ENCODE data around the gene MEPCE. TPM values are rescaled to one million over a fixed set of nuclear protein-coding genes. Genes with fewer than 3 reads are reported as not detected.
A peak's percentile ranks its signal among the peaks of the same experiment; 100 is the strongest.
"Not testable (repeated sequence)": the region's sequence is repeated elsewhere in the genome, so short reads cannot be mapped to it uniquely, and the experiment has no call there.

The MEPCE gene
- total RNA-seq, 2 experiments from 2014 or later, result 36.7 to 40.1 TPM

DNA sequence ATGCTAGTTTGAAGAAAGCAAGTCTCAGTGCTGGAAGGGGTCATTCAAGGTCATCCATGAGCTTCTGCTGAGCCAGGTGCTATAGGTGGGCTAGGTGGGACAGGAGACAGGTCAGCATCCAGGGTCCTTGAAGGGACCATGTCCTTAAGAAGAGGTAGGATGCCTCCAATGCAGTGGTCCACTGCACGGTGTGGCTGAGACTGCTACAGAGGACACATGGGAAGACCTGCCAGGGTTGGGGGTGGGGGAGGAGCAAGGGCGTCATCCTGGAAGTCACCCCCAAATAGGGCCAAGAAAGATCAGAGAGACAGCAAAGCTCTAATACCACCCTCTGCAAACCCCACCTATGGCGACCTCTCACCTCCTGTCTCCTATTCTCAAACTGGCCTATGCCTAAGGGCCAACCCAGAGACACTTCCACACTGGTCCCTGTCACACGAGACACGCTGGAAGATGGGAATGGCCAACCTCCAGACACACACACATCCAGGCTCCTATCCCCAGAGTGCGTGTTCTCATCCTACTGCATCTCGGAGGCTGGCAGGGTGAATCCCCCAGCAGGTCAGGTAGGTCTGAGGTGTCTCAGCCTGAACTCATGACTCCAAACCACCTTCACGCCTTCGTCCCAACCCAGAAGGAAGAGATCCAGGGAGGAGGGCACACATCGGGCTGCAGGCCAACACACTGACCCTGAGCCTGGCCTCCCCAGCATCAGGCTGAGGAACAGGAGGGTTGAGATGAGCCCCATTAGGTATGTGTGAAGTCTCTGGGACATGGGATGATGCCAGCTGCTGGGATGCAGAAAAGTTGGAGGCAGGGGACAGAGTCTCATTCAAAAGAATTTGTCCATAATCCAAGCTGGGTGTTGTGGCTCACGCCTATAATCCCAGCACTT is 12.3 kb downstream of the MEPCE start:
- Mint-ChIP-seq H3K27ac (no peak overlapping the region), H3K36me3 (ENCODE audit: low read depth) (no peaks in the 10 kb centered on the region), H3K4me3 (no peak overlapping the region), H3K4me1 (peaks cover 30% of the 10 kb centered on the region), H3K27me3 (no peaks in the 10 kb centered on the region), H3K9me3 (no peaks in the 10 kb centered on the region)
- no peak for DNase-seq
- CTCF ChIA-PET, result no interaction called here
- POLR2A ChIA-PET, result interaction anchor here (0.7 kb wide), 1 partner anchor 213 kb away, joined by 3 read pairs; no protein-coding TSS in a partner anchor

DNA sequence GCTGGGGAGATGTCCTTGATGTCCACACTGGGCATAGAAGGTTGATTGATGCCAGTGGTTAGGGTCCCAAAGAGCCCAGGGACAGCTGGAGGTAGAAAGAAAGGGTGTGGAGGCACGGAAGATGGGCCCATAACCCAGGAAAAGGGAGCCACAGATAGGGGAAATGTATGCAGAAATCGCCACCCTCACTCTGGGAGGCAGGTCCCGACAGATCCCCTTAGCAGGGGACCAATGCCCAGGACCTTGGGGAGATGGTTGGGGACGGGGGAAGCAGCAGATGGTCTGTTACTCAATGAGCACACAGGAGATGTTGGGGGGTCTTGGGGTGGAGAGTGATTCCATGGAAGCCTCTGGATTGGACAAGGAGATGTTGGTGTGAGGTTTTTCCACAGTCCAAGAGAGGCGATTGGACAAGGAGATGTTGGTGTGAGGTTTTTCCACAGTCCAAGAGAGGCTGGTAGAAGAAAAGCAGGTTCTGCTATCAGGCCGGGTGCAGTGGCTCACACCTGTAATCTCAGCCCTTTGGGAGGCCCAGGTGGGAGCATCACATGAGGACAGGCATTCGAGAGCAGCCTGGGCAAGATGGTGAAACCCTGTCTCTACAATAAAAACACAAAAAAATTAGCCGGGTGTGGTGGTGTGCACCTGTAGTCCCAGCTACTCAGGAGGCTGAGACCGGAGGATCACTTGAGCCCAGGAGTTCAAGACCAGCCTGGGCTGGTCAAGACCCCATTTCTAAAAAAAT is 13.6 kb downstream of the MEPCE start:
- peaks cover 29% of the 10 kb centered on the region for H3K4me1 Mint-ChIP-seq
- H3K4me3 Mint-ChIP-seq, result no peak overlapping the region
- ChIA-PET CTCF (no interaction called here), POLR2A (interaction anchor here (1.2 to 4.7 kb wide), 2 partner anchors 12 to 14 kb away, joined by 3 to 43 read pairs; partner anchors contain the start of genes MEPCE and ZCWPW1)
- DNase-seq, result no peak
- no peaks in the 10 kb centered on the region for H3K27me3 Mint-ChIP-seq
- H3K9me3 Mint-ChIP-seq, result no peaks in the 10 kb centered on the region
- peak overlapping the region; percentile 33 for H3K27ac Mint-ChIP-seq
- no peaks in the 10 kb centered on the region for H3K36me3 Mint-ChIP-seq (ENCODE audit: low read depth)

- POLR2A ChIA-PET, result interaction anchor here (0.8 to 4.7 kb wide), 4 partner anchors 9 to 287 kb away, joined by 3 to 43 read pairs (median 14); partner anchors contain the start of genes MEPCE, PPP1R35 and ZCWPW1
- H3K4me1 Mint-ChIP-seq, result peaks cover 29% of the 10 kb centered on the region
- no peak for DNase-seq
- no peak overlapping the region for H3K4me3 Mint-ChIP-seq
- H3K9me3 Mint-ChIP-seq, result no peaks in the 10 kb centered on the region
- H3K27me3 Mint-ChIP-seq, result no peaks in the 10 kb centered on the region
- no peaks in the 10 kb centered on the region for H3K36me3 Mint-ChIP-seq (ENCODE audit: low read depth)
- peak overlapping the region; percentile 73 for H3K27ac Mint-ChIP-seq
- CTCF ChIA-PET, result interaction anchor here (0.6 to 1.9 kb wide), 8 partner anchors 8 to 318 kb away, joined by 3 to 7 read pairs (median 4); partner anchors contain the start of genes MBLAC1 and PPP1R35
Measured at GRCh38 chr7:100444311-100445278, 15.0 kb downstream of the MEPCE start.

- H3K4me1 Mint-ChIP-seq, result peaks cover 35% of the 10 kb centered on the region
- DNase-seq, result no peak
- no peaks in the 10 kb centered on the region for H3K36me3 Mint-ChIP-seq (ENCODE audit: low read depth)
- CTCF ChIA-PET, result interaction anchor here (0.7 to 1.9 kb wide), 3 partner anchors 9 to 260 kb away, joined by 3 to 7 read pairs (median 3); partner anchors contain the start of gene POP7
- POLR2A ChIA-PET, result interaction anchor here (4.7 kb wide), 1 partner anchor 17 kb away, joined by 43 read pairs; the partner anchor contains the start of genes MEPCE and ZCWPW1
- H3K9me3 Mint-ChIP-seq, result no peaks in the 10 kb centered on the region
- no peak overlapping the region for H3K4me3 Mint-ChIP-seq
- no peaks in the 10 kb centered on the region for H3K27me3 Mint-ChIP-seq
- no peak overlapping the region for H3K27ac Mint-ChIP-seq
Measured at GRCh38 chr7:100446040-100446439, 16.4 kb downstream of the MEPCE start.

GRCh38 chr7:100447363-100447762 is 17.7 kb downstream of the MEPCE start:
- H3K9me3 Mint-ChIP-seq; H3K36me3 Mint-ChIP-seq (ENCODE audit: low read depth); DNase-seq; H3K27me3 Mint-ChIP-seq; H3K27ac Mint-ChIP-seq; H3K4me3 Mint-ChIP-seq: not testable (repeated sequence)
- H3K4me1 Mint-ChIP-seq, result peaks cover 35% of the 10 kb centered on the region
- ChIA-PET POLR2A (interaction anchor here (1.9 kb wide), 1 partner anchor 13 kb away, joined by 5 read pairs; no protein-coding TSS in a partner anchor), CTCF (interaction anchor here (0.7 to 1.5 kb wide), 2 partner anchors 8 to 35 kb away, joined by 3 read pairs; no protein-coding TSS in a partner anchor)

DNA sequence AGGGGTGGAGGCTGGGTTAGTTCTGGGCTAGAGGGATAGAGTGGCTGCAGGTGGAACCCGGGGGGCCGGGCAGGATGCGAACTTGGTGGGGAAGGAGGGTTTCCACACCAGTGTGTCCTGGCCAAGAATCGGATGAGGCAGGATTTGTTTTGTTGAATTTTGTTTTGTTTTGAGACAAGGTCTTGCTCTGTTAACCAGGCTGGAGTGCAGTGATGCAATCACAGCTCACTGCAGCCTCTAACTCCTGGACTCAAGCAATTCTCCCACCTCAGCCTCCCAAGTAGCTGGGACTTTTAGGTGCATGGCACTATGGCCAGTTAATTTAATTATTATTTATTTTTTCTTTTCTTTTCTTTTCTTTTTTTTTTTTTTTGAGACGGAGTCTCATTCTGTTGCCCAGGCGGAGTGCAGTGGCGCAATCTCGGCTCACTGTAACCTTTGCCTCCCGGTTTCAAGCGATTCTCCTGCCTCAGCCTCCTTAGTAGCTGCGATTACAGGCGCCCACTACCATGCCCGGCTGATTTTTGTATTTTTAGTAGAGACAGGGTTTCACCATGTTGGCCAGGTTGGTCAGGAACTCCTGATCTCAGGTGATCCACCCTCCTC is 19.7 kb downstream of the MEPCE start:
- Mint-ChIP-seq H3K27me3 (no peaks in the 10 kb centered on the region), H3K4me3 (no peak overlapping the region)

DNA sequence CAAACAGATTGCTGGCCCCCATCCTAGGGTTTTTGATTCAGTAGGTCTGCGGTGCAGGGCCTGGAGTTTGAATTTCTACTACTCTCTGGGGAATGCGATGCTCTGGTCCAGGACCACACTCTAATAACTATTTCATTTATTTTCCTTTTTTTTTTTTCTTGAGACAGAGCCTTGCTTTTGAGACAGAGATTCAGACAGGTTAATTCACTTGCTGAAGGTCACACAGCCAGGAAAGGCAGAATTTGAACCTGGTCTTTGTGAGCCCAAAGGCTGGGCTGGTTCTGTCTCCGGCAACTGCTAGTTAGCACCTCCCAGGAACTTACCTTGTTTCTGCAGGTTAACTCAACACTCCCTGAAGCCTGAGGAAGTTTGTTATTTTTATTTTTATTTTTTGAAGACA is 22.9 kb downstream of the MEPCE start:
- Mint-ChIP-seq H3K4me1 (peaks cover 16% of the 10 kb centered on the region), H3K36me3 (ENCODE audit: low read depth) (peaks cover 2% of the 10 kb centered on the region), H3K27ac (no peak overlapping the region), H3K27me3 (no peaks in the 10 kb centered on the region), H3K9me3 (no peaks in the 10 kb centered on the region), H3K4me3 (no peak overlapping the region)
- ChIA-PET POLR2A (interaction anchor here (0.8 to 1.3 kb wide), 2 partner anchors 8 to 15 kb away, joined by 3 to 5 read pairs; partner anchors contain the start of gene PPP1R35), CTCF (interaction anchor here (0.6 to 1.7 kb wide), 3 partner anchors 23 to 300 kb away, joined by 3 to 5 read pairs (median 4); no protein-coding TSS in a partner anchor)
- no peak for DNase-seq

More for the DNA sequence above, 19.7 kb downstream of the MEPCE start:
- ChIA-PET CTCF (interaction anchor here (0.7 to 2.0 kb wide), 6 partner anchors 10 to 1572 kb away, joined by 3 to 13 read pairs (median 6); partner anchors contain the start of gene TSC22D4), POLR2A (interaction anchor here (1.2 to 2.2 kb wide), 3 partner anchors 13 to 21 kb away, joined by 4 to 9 read pairs (median 7); partner anchors contain the start of genes PPP1R35 and ZCWPW1)
- Mint-ChIP-seq H3K27ac (no peak overlapping the region), H3K36me3 (ENCODE audit: low read depth) (no peaks in the 10 kb centered on the region), H3K9me3 (no peaks in the 10 kb centered on the region), H3K4me1 (peaks cover 25% of the 10 kb centered on the region)
- DNase-seq, result no peak

DNA sequence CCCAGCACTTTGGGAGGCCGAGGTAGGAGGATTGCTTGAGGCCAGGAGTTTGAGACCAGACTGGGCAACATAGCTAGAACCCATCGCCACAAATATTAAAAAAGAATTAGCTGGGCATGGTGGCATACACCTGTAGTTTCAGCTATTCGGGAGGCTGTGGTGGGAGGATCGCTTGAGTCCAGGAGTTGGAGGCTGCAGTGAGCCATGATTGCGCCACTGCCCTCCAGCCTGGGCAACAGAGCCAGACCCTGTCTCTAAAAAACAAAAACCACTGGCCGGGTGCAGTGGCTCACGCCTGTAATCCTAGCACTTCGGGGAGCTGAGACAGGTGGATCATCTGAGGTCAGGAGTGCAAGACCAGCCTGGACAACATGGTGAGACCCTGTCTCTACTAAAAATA is 24.2 kb downstream of the MEPCE start:
- not testable (repeated sequence) for H3K9me3 Mint-ChIP-seq; H3K27me3 Mint-ChIP-seq; H3K36me3 Mint-ChIP-seq (ENCODE audit: low read depth); H3K27ac Mint-ChIP-seq; DNase-seq; H3K4me3 Mint-ChIP-seq
- peaks cover 18% of the 10 kb centered on the region for H3K4me1 Mint-ChIP-seq
- ChIA-PET CTCF (interaction anchor here (0.6 to 0.9 kb wide), 3 partner anchors 9 to 111 kb away, joined by 3 to 4 read pairs (median 4); partner anchors contain the start of gene PPP1R35), POLR2A (interaction anchor here (1.3 to 2.1 kb wide), 3 partner anchors 9 to 25 kb away, joined by 4 to 7 read pairs (median 5); partner anchors contain the start of genes MEPCE, PPP1R35 and ZCWPW1)

DNA sequence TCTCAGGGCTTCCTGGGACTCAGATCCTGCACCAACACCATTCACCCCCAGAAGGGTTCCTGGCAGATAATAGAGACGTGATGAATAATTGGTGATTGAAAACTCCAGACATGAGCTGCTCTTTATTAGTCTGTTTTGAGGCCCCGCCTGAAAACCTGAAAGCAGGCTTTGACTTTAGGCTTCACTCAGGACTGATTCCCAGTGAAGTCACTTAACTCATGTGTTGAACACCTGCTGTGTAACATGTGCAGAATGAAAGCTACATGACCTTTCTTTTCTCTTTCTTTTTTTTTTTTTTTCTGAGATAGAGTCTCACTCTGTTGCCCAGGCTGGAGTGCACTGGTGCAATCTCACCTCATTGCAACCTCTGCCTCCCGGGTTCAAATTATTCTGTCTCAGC is 25.6 kb downstream of the MEPCE start:
- no peak overlapping the region for H3K27ac Mint-ChIP-seq
- H3K36me3 Mint-ChIP-seq (ENCODE audit: low read depth), result peaks cover 12% of the 10 kb centered on the region
- POLR2A ChIA-PET, result interaction anchor here (0.7 to 1.6 kb wide), 6 partner anchors 12 to 131 kb away, joined by 3 to 5 read pairs (median 4); partner anchors contain the start of genes AGFG2, FBXO24, MEPCE and PPP1R35
- DNase-seq, result no peak
- no peaks in the 10 kb centered on the region for H3K9me3 Mint-ChIP-seq
- CTCF ChIA-PET, result interaction anchor here (0.7 to 2.1 kb wide), 11 partner anchors 9 to 251 kb away, joined by 3 to 11 read pairs (median 4); partner anchors contain the start of genes MEPCE, POP7, PPP1R35 and ZCWPW1
- H3K27me3 Mint-ChIP-seq, result no peaks in the 10 kb centered on the region
- no peak overlapping the region for H3K4me3 Mint-ChIP-seq
- peaks cover 20% of the 10 kb centered on the region for H3K4me1 Mint-ChIP-seq

- POLR2A ChIA-PET, result interaction anchor here (1.0 to 1.4 kb wide), 2 partner anchors 21 to 130 kb away, joined by 3 to 4 read pairs; partner anchors contain the start of gene FBXO24
- no peak for DNase-seq
- Mint-ChIP-seq H3K4me3 (no peak overlapping the region), H3K27me3 (no peaks in the 10 kb centered on the region), H3K27ac (no peak overlapping the region), H3K4me1 (peaks cover 14% of the 10 kb centered on the region), H3K36me3 (ENCODE audit: low read depth) (peaks cover 20% of the 10 kb centered on the region), H3K9me3 (no peaks in the 10 kb centered on the region)
- CTCF ChIA-PET, result interaction anchor here (2.1 kb wide), 1 partner anchor 27 kb away, joined by 9 read pairs; the partner anchor contains the start of genes MEPCE and ZCWPW1
Measured at GRCh38 chr7:100456562-100456961, 26.9 kb downstream of the MEPCE start.

DNA sequence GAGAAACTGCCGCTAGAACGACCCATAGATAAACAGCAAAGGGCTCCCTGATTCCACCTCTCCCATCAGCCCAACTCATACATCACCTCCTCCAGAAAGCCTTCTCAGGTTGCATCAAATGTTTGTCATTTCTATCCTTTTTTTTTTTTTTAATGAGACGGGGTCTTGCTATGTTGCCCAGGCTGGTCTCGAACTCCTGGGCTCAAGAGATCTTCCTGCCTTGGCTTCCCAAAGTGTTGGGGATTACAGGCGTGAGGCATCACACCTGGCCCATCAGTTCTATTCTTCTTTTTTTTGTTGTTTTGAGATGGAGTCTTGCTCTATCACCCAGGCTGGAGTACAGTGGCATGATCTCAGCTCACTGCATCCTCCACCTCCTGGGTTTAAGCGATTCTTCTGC is 27.4 kb downstream of the MEPCE start:
- H3K9me3 Mint-ChIP-seq, result no peaks in the 10 kb centered on the region
- CTCF ChIA-PET, result interaction anchor here (0.6 kb wide), 1 partner anchor 12 kb away, joined by 3 read pairs; no protein-coding TSS in a partner anchor

More for the DNA sequence above, 27.4 kb downstream of the MEPCE start:
- H3K4me1 Mint-ChIP-seq, result peaks cover 14% of the 10 kb centered on the region
- peaks cover 22% of the 10 kb centered on the region for H3K36me3 Mint-ChIP-seq (ENCODE audit: low read depth)
- DNase-seq, result no peak
- H3K27me3 Mint-ChIP-seq, result no peaks in the 10 kb centered on the region
- no peak overlapping the region for H3K27ac Mint-ChIP-seq
- no peak overlapping the region for H3K4me3 Mint-ChIP-seq
- POLR2A ChIA-PET, result interaction anchor here (1.0 to 1.4 kb wide), 2 partner anchors 21 to 130 kb away, joined by 3 to 4 read pairs; partner anchors contain the start of gene FBXO24

Measured in activated CD4-positive, alpha-beta memory T cell treated with anti-CD3 and anti-CD28 coated beads, Interleukin-2, amount 10 ng/mL, durations not matched to agents 7 days and 5 days (primary cell).